GM18867 (cell line): ENCODE results near the gene ERO1A.
"Not testable (repeated sequence)": the region's sequence is repeated elsewhere in the genome, so short reads cannot be mapped to it uniquely, and the experiment has no call there.

Experiments
- ATAC-seq: cut with Tn5 transposase; IDR thresholded peaks from one replicate; pipeline ENCODE4 v1.9.1; 2021; ENCODE audit warnings: mild to moderate bottlenecking, moderate library complexity; ENCODE audit not compliant: unreplicated experiment

ERO1A gene

GRCh38 chr14:52695481-52696091 lies at the start of gene ERO1A:
Gene ERO1A, minus strand, starts transcription at chr14:52695558. Its CDS starts 77 bp downstream, at chr14:52695481.
- peak; percentile 67 for ATAC-seq

- peak; percentile 21 for ATAC-seq
Observed at GRCh38 chr14:52741865-52742264, 46.5 kb upstream of the ERO1A start.

- no peak for ATAC-seq
Observed at GRCh38 chr14:52740751-52741150, 45.4 kb upstream of the ERO1A start.

GRCh38 chr14:52738409-52738808 lies 43.1 kb upstream of the ERO1A start:
- no peak for ATAC-seq

GRCh38 chr14:52735921-52736489 lies 40.6 kb upstream of the ERO1A start:
- no peak for ATAC-seq

GRCh38 chr14:52733824-52734223 lies 38.5 kb upstream of the ERO1A start:
- ATAC-seq: no peak

GRCh38 chr14:52730709-52731111 lies 35.4 kb upstream of the ERO1A start:
- no peak for ATAC-seq

- peak; percentile 93 for ATAC-seq
Observed at GRCh38 chr14:52729925-52730708, 34.8 kb upstream of the ERO1A start, which contains the start of gene STYX. Gene STYX, plus strand, starts transcription at chr14:52730166. Its CDS starts 309 bp downstream, at chr14:52730475.

GRCh38 chr14:52729585-52729924 lies 34.2 kb upstream of the ERO1A start:
- no peak for ATAC-seq

GRCh38 chr14:52729035-52729434 lies 33.7 kb upstream of the ERO1A start:
- ATAC-seq: not testable (repeated sequence)

- ATAC-seq: not testable (repeated sequence)
Observed at GRCh38 chr14:52727509-52727908, 32.2 kb upstream of the ERO1A start.

- no peak for ATAC-seq
Observed at GRCh38 chr14:52724360-52724644, 28.9 kb upstream of the ERO1A start.

GRCh38 chr14:52723514-52724359 lies 28.4 kb upstream of the ERO1A start:
- no peak for ATAC-seq

GRCh38 chr14:52716155-52716554 lies 20.8 kb upstream of the ERO1A start:
- no peak for ATAC-seq

GRCh38 chr14:52711666-52712065 lies 16.3 kb upstream of the ERO1A start:
- ATAC-seq: no peak

- peak; percentile 99 for ATAC-seq
Observed at GRCh38 chr14:52706724-52707706, 11.7 kb upstream of the ERO1A start, which contains the start of gene PSMC6. Gene PSMC6, plus strand, starts transcription at chr14:52707200. Its CDS starts 20 bp downstream, at chr14:52707220.

- no peak for ATAC-seq
Observed at GRCh38 chr14:52706286-52706685, 10.9 kb upstream of the ERO1A start.

- ATAC-seq: no peak
Observed at GRCh38 chr14:52703664-52704063, 8.3 kb upstream of the ERO1A start.

- ATAC-seq: no peak
Observed at GRCh38 chr14:52703225-52703624, 7.9 kb upstream of the ERO1A start.

GRCh38 chr14:52701223-52701622 lies 5.9 kb upstream of the ERO1A start:
- no peak for ATAC-seq
